ENCODE measurements around the gene SH2B2.

The SH2B2 gene

DNA sequence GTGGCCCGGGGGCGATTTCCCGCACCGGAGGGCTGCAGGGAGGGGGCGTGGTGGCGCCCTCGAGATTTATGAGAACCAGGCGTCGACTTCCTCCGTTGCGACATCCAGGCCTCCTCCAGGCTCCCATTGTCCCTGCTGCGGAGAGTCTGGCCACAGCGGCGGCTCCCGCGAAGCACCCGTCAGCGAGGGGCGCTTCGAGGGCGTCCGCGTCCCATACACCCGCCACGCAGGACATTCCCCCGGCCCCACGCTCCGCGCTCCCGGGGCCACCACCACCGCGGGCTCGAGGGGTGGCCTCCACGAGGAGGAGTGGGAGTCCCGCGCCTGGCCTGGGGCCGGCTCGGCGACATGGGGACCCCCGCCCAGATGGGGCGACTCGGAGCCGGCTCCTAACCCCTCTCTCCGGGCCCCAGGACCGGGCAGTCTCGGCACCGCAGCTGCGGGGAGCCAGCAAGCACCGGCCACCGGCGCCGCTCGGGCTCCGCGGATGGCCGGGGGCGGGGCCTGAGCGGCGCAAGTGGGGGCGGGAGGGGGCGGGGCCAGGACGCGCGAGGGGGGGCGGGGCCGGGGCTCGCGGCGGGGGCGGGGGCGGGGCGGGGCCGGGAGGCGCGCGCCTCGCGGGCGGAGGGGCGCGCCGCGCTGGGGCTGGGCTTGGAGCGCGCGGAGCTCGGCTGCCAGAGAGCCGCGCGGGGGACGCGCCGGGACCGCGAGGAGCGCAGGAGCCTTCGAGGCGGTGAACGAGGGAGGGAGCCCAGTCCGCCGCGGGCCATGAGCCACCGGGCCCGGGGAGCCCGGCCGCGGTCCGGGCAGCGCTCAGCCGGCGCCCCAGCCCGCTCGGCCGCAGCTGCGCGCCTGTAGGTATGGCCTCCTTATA, at the start of gene SH2B2:
TSS of gene SH2B2 (plus strand) at position 632 of the 874 bp plus-strand sequence. CDS start 13,683 bp downstream, outside the sequence.
- no peak for DNase-seq (ENCODE audit: low read depth)

DNA sequence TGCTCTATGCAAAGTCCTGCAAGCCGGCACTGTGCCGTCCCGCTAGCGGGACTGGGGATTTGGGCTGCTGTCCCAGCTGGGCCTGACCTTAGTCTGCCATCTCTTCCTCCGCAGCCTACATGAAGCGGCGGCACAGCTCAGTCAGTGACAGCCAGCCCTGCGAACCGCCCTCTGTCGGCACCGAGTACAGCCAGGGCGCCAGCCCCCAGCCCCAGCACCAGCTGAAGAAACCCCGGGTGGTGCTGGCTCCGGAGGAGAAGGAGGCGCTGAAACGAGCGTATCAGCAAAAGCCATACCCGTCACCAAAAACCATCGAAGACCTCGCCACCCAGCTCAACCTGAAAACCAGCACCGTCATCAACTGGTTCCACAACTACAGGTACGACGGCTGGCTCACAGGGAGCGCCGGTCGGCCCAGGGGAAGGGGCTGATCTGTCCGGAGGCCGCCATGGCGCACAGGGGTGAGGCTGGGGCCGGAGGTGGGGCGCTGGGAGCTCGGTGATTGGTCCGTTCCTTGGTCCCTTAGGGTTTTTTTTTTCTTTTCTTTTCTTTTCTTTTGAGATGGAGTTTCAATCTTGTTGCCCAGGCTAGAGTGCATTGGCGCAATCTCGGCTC, 47.4 kb upstream of the SH2B2 start:
- no peak for DNase-seq (ENCODE audit: low read depth)

DNA sequence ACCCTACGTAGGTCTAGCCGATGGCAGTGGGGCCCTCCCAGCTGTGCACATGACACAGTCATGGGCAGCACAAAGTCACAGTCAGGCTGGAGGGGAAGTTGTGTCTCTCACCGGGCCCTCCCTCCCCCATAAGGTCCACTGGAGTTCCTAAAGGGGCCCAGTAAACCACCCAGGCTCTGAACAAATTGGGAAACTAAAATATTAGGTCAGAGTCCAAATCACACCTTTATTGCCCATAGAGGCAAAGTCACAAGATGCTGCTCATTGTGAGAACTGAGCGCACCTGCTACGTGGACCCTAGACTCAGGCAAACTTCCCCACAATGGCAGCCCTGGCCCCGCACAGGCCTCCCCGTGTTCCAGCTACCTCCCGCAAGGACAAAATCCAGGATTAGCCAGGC, 45.2 kb upstream of the SH2B2 start:
- no peak for DNase-seq (ENCODE audit: low read depth)

DNA sequence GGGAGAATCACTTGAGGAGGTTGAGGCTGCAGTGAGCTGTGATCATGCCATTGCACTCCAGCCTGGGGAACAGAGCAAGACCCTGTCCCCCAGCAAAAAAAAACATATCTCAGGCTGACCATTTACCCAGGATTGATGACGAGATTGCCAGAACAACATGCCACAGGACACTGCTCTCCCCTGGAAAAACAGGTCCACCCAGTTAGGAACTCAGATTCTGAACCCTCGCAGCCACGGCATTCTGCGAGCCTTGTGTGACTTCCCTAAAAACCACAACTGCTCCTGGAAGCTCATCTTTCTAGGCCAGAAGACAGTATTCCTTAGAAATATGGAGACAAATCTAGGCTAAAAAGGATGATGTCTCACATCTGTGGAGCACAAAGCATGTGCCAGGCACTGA, 42.1 kb upstream of the SH2B2 start:
- DNase-seq (ENCODE audit: low read depth) = no peak

DNA sequence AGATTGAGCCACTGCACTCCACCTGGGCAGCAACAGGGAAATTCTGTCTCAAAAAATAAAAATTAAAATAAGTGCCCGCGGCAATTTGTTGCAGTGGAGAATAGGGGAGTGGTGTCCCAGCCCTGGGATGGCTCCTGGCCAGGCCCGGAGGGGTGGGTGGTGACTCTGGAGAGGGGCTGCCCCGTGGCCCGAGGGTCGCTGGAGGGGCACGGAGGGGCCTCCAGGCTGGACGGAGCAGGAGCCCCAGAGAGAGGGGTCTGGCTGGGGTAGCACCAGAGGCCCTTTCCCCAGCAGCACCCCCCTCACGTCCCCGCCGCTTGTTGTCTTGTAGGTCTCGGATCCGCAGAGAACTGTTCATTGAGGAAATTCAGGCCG, 38.6 kb upstream of the SH2B2 start:
- DNase-seq (ENCODE audit: low read depth) = no peak

DNA sequence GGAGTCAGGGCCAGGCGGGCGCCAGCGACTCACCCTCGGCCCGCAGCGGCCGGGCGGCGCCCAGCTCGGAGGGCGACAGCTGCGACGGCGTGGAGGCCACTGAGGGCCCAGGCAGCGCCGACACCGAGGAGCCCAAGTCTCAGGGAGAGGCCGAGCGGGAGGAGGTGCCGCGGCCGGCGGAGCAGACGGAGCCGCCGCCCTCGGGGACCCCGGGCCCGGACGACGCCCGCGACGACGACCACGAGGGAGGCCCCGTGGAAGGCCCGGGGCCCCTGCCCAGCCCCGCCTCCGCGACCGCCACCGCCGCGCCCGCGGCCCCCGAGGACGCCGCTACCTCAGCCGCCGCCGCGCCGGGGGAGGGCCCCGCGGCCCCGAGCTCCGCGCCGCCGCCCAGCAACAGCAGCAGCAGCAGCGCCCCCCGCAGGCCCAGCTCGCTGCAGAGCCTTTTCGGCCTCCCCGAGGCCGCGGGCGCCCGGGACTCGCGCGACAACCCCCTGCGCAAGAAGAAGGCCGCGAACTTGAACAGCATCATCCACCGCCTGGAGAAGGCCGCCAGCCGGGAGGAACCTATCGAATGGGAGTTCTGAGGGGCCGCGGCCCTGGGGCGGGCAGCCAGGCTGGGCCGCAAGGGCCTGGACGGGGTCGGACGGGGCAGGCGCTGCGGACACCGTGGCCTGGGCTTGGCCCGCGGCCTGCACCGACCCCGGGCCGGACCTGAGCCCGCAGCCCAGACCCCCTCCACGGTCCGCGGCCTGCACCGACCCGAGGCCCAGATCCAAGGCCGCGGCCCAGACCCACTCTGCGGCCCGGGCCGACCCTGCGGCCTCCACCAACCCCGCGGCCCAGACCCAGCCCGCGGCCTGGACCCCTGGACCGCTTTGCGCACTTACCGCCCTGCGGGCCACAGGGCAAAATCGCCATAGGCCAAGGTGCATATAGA, 37.9 kb upstream of the SH2B2 start:
- no peak for DNase-seq (ENCODE audit: low read depth)

DNA sequence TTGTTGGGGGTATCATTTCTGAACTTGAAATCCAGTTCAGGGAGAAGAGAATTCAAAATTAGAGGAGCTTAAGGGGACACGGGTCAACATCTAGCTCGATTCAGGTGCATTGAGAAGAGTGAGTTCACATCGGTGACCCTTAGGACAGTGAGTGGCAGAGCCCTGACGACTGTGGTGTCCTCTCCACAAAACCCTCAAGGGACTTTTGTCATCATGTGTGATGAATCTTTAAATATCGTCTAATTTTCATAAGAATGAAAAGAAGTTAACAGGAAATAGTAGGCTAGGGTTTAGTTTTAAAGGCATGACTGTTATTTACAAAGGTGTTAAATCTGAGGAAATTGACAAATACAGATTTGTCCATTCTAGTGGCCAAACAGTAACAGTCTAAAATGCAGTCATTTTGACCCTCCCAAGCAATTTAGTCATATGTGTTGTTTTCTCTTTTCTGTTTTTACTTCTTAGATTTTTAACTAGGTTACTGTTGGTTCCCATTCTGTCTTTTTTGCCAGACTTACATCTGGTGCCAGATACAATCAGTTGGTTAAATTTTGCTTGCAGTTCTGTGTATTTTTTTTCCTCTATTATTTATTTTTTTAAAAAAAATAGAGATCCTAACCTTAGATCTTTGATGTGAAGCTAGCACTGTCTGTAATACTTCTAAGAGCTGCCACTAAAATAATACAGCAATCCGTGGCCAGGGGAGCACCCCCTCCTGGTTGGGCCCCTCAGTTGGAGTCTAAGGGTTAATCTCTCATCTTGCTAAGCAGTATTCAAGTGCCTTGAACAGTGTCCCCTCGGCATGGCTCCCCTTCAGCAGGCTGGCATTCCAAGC, 34.9 kb upstream of the SH2B2 start:
- no peak for DNase-seq (ENCODE audit: low read depth)

DNA sequence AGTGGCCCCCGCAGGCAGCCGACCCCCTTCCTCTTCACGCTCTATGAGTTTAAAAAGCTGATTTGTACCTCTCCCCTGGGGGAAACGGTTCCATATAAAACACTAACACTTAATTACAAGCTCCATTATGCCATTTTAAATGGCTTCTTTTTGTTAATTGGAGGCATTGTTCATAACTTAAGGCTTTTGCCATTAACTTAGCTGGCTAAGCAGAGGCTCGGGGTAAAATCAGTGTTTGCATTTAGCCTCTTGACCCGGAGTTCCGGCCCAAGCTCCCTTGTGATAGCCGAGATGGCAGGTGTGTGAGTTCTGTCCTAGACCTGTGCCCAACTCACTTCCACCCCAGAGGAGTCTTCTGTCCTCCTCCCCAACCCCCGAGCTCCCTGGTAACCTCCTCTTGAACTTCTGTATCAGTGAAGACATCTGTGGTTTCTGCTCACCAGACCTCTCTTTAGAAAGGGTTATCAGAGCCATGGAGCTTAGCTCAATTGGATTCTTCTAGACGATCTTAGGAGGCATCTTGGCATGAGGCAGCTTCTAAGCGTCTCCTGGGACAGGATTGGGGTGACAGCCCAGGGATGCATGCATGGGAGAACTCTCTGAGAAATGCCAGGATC, 34.2 kb upstream of the SH2B2 start:
- DNase-seq (ENCODE audit: low read depth) = no peak

DNA sequence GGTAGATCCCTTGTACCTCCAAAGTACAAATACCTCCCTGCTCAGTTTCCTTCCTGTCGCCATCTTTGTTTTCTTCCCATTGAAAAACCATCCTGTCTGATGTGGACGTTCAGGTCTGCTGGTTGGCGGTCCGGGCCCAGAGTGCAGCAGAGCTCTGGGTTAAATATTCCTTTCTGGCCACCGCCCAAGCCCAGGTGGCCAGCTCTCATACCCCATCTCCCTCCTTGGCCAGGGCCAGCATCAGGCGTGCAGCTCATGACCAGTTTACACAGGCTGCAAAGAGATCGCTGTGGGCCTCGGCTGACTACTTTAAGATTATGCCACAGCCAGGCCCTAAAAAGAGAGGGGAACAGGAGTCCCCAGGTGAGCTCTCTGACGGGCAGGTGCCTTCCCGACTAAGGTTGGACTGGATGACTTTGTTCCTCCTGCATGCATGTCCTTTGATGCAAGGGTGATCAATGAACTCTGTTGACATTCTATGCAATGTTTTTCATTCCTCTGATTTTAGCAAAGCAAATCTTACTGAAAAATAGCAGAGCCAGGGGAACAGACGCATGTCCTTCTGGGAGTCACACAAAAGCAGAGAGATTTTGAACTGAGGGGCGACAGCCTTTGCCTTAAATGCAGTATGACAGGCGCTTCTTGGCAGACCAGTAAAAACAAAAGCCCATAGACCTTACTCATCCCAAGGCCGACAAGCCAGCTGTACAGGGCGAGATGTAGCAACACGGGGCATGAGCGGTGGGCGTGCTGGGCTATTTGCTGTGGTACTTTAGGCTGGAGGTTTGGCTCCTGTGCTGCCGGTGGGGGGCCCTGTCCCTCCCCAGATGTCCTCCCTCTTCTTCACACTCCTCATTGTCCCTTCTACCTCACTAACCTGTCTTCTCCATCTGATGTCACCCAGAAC, 33.3 kb upstream of the SH2B2 start:
- no peak for DNase-seq (ENCODE audit: low read depth)

DNA sequence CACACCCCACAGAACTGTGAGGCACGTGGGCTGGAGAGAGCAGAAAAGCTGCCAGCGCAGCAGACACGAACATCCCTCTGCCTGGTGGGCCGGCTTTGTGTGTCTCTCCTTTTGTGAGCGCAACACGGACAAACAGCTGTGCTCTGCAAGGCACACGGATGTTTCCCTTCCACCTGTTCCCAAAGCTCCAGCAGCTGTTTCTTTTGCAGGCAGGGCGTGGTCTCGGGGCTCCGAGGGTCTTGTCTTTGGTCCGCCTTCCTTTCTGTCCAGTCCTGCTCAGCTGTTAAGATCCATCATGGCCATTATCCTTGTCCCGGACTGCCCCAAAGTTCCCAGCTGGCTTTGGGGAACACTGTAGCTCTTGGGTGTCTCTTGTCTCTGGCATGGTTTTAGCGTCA, 32.7 kb upstream of the SH2B2 start:
- no peak for DNase-seq (ENCODE audit: low read depth)

DNA sequence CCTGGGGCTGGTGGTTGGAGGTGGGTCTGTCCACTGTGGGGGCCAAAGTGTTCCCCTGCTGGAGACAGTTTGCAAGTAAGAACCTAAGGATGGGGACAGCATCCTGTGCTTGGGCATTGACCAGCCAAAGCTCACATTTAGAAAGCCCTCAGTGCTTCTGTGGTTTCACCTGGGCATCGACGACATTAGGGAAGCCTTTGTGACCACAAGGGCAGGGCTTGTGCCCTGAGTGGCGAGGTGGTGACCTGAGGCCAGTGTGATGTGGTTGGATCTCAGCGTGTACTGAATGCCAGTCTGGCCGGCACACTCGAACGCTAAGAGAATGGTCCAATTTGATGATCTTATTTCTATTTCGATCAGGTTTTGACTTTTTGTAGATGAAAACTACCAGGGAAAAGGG, 32.1 kb upstream of the SH2B2 start:
- no peak for DNase-seq (ENCODE audit: low read depth)

DNA sequence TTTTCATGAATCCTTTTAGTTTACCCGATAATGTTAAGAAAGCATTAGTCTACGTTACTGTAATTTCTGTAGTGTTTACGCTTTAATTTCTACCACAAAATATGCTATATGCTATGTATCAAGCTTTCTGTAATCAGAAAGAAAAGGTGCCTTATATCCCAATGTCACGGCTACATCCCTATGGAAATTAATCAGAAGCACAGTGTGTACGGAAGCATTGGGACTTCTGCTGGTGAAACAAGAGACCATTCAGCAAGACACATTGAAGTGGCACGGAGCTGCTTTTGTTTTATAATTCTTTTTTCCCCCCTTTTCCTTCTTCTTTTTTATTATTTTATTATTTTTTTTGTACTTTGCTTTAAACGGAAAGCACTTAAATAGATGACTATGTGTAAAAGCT, 31.2 kb upstream of the SH2B2 start:
- no peak for DNase-seq (ENCODE audit: low read depth)

DNA sequence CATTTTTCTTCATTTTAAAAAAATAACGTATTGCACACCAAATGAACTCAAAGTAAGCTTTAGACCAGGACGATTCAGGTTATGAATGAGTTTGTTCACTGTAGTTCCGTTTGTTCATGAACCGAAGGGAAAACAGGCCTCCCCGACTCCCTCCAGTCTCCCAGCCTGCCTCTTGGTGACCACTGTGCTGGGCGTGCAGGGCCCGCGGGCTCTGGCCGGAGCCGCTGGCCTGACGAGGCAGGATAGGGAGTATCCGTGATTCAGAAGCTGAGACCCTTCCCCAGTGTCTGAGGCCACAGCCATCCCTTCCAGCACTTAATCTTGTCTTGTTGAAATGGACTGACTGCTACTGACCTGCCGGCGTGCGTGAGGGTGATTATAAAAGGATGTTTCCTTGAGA, 30.8 kb upstream of the SH2B2 start:
- no peak for DNase-seq (ENCODE audit: low read depth)

DNA sequence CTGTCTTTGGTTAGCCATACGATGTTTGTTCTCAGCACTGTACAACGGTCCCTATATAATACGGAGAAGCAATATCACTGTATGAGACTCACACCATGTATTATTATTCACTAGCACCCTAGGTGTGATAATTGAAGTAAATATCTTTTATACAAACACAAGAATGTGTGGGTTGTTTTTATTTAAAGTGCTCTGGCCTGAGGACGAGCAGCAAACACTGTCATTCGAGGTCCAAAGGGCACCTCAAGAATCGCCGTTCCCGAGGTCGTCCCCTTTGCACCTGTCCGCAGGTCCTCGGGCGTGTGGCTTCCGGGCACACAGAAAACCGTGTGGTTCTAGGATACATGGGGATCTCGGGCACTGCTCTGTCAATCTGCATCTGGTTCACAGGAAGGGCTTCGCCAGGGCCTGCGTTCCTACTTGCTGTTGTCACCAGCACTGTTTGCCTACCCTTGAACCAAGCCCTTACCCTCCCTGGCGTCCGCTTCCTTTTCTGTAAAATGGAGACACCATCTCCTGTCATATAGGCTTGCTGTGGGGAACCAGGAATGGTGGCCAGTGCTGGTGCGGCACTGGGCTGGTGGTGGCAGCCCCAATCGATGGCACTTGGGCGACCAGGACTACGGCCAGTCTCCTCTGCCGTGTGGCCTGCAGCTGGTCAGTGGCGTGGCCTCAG, 28.5 kb upstream of the SH2B2 start:
- DNase-seq (ENCODE audit: low read depth) = no peak

DNA sequence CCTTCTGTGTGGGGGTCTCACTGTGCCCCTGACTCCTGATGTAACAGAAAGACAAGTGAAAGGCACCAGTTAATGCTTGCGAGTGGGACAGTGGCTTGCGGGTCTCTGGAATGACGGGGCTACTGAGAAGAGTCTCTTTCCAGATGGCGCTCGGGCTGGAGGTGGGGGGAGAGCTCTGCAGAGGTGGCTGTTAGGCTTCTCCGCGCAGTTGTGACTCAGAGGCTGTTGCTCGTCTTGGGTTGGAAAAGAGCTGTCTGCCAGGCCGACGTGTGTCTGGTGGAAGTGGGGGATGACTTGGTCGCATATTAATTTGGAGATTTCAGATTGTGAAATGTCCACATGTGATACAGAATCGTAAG, 27.9 kb upstream of the SH2B2 start:
- peak; percentile 20 for DNase-seq (ENCODE audit: low read depth)

DNA sequence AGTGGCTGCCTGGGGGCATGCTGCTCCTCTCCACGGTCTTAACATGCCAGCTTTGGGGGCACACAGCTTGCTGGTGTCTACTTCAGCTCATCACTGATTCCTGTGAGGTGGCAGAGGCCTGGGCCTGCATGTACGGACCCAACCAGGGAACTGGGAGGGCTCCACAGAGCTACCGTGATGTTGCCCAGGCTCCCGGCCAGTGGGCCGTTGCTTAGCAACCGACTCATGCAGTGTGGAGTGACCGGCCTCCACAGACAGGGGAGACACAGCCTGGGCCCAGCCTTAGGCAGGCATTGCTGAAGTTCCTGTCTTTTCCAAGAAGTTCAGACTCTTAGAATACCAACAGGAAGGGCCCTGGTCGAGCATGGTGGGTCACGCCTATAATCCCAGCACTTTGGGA, 25.8 kb upstream of the SH2B2 start:
- peak; percentile 17 for DNase-seq (ENCODE audit: low read depth)

DNA sequence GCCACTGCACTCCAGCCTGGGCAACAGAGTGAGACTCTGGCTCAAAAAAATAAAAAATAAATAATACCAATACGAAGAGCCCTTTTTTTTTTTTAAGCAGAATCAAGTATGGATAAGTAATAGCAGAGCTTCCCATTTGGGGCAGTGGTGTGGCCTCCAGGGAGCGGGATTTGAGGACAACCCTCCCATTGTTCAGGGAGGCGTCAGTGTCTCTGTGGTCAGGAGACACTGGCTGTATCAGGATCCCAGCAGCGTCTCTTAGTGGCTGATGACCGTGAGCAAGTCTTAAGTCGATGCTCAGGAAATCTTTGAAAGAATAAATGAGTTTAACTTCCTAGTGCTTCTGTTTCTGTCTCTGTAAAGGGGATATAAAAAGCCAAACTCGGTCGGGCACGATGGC, 25.2 kb upstream of the SH2B2 start:
- DNase-seq (ENCODE audit: low read depth) = no peak

DNA sequence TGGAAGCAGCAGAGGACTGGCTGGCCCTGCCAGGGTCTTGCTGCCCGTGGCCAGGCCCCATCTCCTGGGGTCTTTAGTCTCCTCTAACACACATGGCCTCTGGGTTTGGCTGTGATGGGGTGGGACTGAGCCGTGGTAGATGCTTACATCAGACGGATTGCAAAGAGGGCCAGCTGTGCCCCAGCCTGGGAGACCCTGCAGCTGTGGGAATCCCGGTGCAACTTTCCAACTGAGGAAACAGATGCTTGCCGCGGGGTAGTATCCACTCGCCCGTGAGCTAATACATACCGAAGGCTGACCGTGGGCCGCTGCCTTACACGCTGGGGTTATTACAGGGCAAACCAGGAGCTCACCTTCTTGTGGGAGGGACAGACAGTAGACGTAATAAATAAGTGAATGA, 24.1 kb upstream of the SH2B2 start:
- DNase-seq (ENCODE audit: low read depth) = no peak

DNA sequence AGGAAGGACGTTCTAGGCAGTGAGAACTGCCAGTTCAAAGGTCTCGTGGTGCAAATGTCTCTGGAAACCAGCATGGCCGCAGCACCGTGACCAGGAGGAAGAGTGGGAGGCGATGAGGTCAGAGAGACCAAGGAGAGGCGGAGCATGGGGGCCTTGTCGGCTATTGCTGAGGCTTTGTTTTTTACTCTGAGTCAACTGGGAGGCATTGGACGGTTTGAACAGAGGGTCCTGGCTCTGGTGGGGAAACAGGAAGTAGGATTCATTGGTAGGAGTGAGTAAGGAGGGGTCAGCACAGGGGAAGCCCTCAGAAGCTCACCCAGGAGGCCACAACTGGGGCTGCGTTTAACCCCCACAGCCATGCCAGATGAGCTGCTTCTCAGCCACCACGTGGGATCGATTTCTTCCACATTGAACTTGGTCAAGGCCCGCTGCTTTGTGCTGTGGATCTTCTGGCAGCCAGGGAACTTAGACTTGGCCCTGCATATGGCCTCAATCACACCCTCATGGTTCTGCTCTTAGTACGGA, 22.2 kb upstream of the SH2B2 start:
- no peak for DNase-seq (ENCODE audit: low read depth)

DNA sequence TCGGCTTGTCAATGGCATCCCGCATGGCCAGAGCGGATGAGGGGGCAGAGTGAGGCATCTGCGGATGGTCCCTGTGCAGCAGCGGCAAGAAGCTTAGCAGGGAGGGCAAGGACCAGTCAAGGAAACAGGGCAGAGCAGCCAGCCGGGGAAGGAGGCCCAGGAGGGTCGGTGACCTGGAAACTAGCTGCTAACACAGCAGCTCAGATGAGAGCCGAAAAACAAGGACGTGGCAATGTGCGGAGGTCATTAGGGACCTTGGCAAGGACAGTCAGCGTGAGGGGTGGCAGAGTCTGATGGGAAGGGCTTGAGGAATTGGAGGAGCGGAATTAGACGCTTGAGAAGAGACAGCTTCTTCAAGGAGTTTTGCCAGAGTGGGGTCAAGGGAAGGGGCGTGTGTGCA, 20.1 kb upstream of the SH2B2 start:
- no peak for DNase-seq (ENCODE audit: low read depth)
